ENCODE results near the gene CPLX4.
A peak's percentile ranks its signal among the peaks of the same experiment; 100 is the strongest.

Gene CPLX4

DNA sequence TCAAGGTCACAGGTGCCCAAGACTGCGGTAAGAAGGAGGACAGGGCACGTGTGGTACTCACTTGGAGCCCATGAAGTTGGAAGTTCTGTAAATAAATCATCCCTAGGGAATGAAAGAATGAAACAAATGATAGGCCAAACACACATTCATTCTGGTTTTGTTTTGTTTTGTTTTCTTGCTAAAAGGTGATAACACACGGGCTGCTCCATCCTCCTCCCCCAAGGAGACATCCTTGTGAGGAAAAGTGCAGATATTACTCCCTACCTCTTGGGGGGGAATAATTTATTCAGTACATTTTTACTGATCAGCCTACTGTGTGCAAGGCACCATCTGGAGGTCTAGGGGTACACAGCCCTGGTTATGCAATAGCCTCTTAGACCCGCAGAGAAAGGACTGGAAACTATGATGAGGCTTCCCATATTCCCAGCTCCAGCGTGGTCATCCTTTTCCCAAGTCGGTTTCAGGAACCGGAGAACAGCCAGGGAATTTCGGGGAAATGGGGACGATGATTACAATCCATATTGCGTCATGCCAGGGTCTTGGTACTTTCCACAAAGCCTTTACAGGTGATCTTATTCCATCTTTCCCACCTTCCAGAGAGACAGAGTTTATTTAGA lies 51.5 kb downstream of the CPLX4 start:
- H3K27me3 ChIP-seq (replicated peaks; ENCODE audit: control insufficient read depth, insufficient read depth, low read length) = no peaks in the 10 kb centered on the region; the same call in none of the 2 replicates
- DNase-seq (ENCODE audit: extremely low read depth, insufficient read length) = no peak

DNA sequence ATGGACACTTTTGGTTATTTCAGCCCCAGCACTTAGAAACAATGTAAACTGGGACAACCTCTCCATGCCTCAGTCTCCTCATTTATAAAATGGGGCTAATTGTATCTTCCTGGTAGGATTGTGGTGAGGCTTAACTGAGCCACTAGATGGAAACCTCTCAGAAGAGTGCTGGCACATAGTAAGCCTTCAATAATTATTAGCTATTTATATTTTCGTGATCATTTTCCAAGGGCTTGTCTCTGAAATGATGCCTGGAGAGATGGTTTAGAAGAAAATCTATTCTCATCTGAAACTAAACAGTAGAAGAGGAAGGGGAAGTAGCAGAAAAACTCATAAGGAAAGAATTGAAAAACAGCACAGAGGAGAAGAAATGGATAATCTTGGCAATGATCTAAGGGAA lies 52.0 kb downstream of the CPLX4 start:
- no peak overlapping the region for H3K4me3 ChIP-seq (replicated peaks; ENCODE audit: low read depth, low read length)
- no peaks in the 10 kb centered on the region; the same call in none of the 2 replicates for H3K27me3 ChIP-seq (replicated peaks; ENCODE audit: control insufficient read depth, insufficient read depth, low read length)
- H3K36me3 ChIP-seq (ENCODE audit: control insufficient read depth, insufficient read depth, low read length) = no peaks in the 10 kb centered on the region

More for the DNA sequence above, 51.5 kb downstream of the CPLX4 start:
- Histone ChIP-seq H3K4me3 (replicated peaks; ENCODE audit: low read depth, low read length) (no peak overlapping the region), H3K36me3 (ENCODE audit: control insufficient read depth, insufficient read depth, low read length) (no peaks in the 10 kb centered on the region)
- TF ChIP-seq, protein P1, sequence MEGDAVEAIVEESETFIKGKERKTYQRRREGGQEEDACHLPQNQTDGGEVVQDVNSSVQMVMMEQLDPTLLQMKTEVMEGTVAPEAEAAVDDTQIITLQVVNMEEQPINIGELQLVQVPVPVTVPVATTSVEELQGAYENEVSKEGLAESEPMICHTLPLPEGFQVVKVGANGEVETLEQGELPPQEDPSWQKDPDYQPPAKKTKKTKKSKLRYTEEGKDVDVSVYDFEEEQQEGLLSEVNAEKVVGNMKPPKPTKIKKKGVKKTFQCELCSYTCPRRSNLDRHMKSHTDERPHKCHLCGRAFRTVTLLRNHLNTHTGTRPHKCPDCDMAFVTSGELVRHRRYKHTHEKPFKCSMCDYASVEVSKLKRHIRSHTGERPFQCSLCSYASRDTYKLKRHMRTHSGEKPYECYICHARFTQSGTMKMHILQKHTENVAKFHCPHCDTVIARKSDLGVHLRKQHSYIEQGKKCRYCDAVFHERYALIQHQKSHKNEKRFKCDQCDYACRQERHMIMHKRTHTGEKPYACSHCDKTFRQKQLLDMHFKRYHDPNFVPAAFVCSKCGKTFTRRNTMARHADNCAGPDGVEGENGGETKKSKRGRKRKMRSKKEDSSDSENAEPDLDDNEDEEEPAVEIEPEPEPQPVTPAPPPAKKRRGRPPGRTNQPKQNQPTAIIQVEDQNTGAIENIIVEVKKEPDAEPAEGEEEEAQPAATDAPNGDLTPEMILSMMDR (IDR thresholded peaks at IDR 0.05; ENCODE audit: insufficient read depth, low read length, poor library complexity, severe bottlenecking) = no peak

DNA sequence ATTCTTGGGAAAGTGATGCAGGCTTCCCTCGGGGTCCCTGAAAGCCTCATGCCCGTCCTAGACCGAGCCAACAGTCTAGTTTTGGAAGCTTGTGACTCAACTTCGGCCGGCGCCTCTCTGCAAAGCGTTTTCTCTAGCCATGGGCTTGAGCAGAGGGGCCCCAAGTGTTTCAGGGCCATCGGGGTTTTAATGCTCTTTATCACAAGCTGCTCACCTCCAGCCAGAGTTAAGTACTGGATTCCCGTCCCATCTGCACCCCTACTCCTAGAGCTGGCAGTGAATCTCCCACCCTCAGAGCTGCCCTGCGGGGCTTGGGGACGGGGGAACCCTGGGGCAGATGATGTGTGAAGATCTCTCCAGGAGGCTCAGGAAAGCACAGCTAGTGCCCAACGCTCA lies 52.5 kb downstream of the CPLX4 start:
- DNase-seq (ENCODE audit: extremely low read depth, insufficient read length) = no peak
- TF ChIP-seq, protein P1 (IDR thresholded peaks at IDR 0.05; ENCODE audit: insufficient read depth, low read length, poor library complexity, severe bottlenecking) = no peak
- Histone ChIP-seq H3K36me3 (ENCODE audit: control insufficient read depth, insufficient read depth, low read length) (no peaks in the 10 kb centered on the region), H3K4me3 (replicated peaks; ENCODE audit: low read depth, low read length) (no peak overlapping the region), H3K27me3 (replicated peaks; ENCODE audit: control insufficient read depth, insufficient read depth, low read length) (no peaks in the 10 kb centered on the region; the same call in none of the 2 replicates)

More for the DNA sequence above, 52.0 kb downstream of the CPLX4 start:
- no peak for DNase-seq (ENCODE audit: extremely low read depth, insufficient read length)
- TF ChIP-seq, protein P1 (IDR thresholded peaks at IDR 0.05; ENCODE audit: insufficient read depth, low read length, poor library complexity, severe bottlenecking) = no peak

DNA sequence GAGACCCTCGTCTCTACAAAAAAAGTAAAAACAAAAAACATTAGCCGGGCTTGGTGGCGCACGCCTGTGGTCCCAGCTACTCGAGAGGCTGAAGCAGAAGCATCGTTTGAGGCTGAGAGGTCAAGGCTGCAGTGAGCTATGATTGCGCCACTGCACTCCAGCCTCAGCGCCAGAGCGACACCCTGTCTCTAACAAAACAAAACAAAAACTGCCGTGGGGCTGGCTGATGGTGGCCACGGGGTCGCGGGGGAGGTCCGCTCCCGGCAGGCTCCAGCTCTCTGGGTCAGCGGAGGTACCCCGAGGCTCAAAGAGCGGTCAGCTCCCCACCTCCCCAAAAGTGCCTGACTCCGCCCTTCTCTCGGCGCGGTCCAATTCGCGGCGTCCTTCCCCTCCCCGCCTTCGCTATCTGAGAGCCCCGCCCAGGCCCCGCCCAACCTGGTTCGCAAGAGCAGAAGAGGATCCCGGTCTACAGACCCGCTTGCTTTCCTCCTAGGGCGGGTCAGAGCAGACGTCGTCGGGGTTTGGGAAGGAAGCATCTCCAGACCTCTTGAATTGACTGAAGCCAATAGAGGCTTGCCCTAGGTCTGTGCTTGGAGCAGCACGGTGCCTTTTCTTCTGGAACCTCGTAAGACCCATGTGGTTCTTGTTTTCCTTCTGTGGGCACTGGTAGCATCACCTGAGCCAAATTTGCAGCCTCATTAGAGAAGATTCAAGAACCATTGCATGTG lies 53.0 kb downstream of the CPLX4 start:
- TF ChIP-seq, protein P1 (IDR thresholded peaks at IDR 0.05; ENCODE audit: insufficient read depth, low read length, poor library complexity, severe bottlenecking) = no peak
- DNase-seq (ENCODE audit: extremely low read depth, insufficient read length) = no peak
- Histone ChIP-seq H3K27me3 (replicated peaks; ENCODE audit: control insufficient read depth, insufficient read depth, low read length) (no peaks in the 10 kb centered on the region; the same call in none of the 2 replicates), H3K36me3 (ENCODE audit: control insufficient read depth, insufficient read depth, low read length) (no peaks in the 10 kb centered on the region), H3K4me3 (replicated peaks; ENCODE audit: low read depth, low read length) (peak overlapping the region; percentile 57)

DNA sequence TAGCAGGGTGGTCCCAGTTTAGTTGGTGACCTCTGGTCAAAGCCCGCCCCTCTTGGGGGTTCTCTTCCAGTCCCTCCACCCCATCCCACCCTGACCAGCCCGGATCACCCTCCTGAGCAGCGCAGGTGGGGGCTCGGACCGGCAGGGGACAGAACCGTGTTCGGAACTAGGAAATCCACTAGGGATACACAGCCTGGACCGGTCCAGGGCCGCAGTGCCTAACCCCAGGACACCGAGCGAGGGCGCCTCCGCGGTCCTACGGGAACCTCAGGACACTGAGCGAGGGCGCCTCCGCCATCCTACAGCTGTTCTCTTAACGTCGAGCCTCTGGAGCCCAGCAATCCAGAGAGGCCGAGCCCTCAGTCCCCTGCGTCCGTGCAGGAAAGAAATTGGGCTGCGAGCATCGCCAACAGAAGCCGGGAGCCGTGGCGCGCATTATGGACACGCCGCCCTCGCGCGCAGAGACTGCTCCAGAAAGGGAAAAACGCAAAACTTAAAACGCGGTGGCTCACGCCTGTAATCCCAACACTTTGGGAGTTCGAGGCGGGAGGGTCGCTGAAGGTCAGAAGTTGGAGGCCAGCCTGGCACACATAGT lies 53.7 kb downstream of the CPLX4 start:
- no peaks in the 10 kb centered on the region for H3K36me3 ChIP-seq (ENCODE audit: control insufficient read depth, insufficient read depth, low read length)
- no peak for DNase-seq (ENCODE audit: extremely low read depth, insufficient read length)
- TF ChIP-seq, protein P1 (IDR thresholded peaks at IDR 0.05; ENCODE audit: insufficient read depth, low read length, poor library complexity, severe bottlenecking) = no peak
- no peaks in the 10 kb centered on the region; the same call in none of the 2 replicates for H3K27me3 ChIP-seq (replicated peaks; ENCODE audit: control insufficient read depth, insufficient read depth, low read length)
- no peak overlapping the region for H3K4me3 ChIP-seq (replicated peaks; ENCODE audit: low read depth, low read length)

Data from GM06990 (cell line).